Measurements from ENCODE around the gene SLC9A9.
"Not testable (repeated sequence)": the region's sequence is repeated elsewhere in the genome, so short reads cannot be mapped to it uniquely, and the experiment has no call there.

SLC9A9 gene

GRCh38 chr3:143873553-143873952, 25.3 kb upstream of the SLC9A9 start:
- not testable (repeated sequence) for H3K4me3 ChIP-seq (ENCODE audit: low read depth in 1 of 2, low read length in 2 of 2); H3K36me3 ChIP-seq (ENCODE audit: control insufficient read depth in 1 of 2, insufficient read depth in 2 of 2, low read length in 2 of 2); H3K4me1 ChIP-seq (ENCODE audit: control insufficient read depth in 1 of 2, insufficient read depth in 2 of 2, low read length in 2 of 2)

DNA sequence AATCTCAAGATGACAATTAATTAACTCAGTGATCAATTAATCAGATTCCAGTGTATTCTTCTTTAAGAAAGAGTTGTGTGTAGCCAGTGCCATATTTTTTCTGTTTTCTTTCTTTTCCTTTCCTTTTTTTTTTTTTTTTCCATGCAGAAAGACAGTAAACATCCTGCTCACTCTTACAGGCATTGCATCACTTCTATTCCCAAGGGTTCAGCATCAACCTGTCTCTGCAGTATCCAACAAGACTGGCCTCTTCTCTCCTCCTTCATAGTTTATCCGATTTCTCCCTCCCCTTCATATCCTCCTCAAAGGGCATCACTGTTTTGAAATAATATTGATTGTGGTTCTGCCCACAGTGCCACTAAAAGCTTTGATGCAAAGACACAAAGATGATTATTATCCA, 17.0 kb upstream of the SLC9A9 start:
- Histone ChIP-seq H3K9me3 (ENCODE audit: control insufficient read depth in 1 of 2, low read length in 2 of 2) (no peaks in the 10 kb centered on the region), H3K4me1 (ENCODE audit: control insufficient read depth in 1 of 2, insufficient read depth in 2 of 2, low read length in 2 of 2) (no peaks in the 10 kb centered on the region), H3K36me3 (ENCODE audit: control insufficient read depth in 1 of 2, insufficient read depth in 2 of 2, low read length in 2 of 2) (no peaks in the 10 kb centered on the region), H3K27me3 (ENCODE audit: low read depth, low read length) (no peaks in the 10 kb centered on the region), H3K4me3 (ENCODE audit: low read depth in 1 of 2, low read length in 2 of 2) (no peak overlapping the region), H3K27ac (ENCODE audit: low read length) (no peak overlapping the region)

More at GRCh38 chr3:143873553-143873952, 25.3 kb upstream of the SLC9A9 start:
- not testable (repeated sequence) for H3K27me3 ChIP-seq (ENCODE audit: low read depth, low read length); H3K9me3 ChIP-seq (ENCODE audit: control insufficient read depth in 1 of 2, low read length in 2 of 2); H3K27ac ChIP-seq (ENCODE audit: low read length)

DNA sequence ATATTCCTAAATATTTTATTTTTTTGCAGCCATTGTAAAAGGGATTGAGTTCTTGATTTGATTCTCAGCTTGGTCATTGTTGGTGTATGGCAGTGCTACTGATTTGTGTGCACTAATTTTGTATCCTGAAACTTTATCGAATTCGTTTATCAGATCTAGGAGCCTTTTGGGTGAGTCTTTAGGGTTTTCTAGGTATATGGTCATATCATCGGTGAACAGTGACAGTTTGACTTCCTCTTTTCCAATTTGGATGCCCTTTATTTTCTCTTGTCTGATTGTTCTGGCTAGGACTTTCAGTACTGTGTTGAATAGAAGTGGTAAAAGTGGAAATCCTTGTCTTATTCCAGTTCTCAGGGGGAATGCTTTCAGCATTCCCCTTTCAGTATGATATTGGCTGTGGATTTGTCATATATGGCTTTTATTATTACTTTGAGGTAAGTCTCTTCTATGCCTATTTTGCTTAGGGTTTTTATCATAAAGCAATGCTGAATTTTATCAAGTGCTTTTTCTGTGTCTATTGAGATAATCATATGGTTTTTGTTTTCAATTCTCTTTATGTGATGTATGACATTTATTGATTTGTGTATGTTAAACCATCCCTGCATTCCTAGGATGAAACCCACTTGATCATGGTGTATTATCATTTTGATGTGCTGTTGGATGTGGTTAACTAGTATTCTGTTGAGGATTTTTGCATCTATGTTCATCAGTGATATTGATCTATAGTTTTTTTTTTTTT, 11.4 kb upstream of the SLC9A9 start:
- H3K36me3 ChIP-seq (ENCODE audit: control insufficient read depth in 1 of 2, insufficient read depth in 2 of 2, low read length in 2 of 2): no peaks in the 10 kb centered on the region
- no peak overlapping the region for H3K4me3 ChIP-seq (ENCODE audit: low read depth in 1 of 2, low read length in 2 of 2)
- no peak overlapping the region for H3K27ac ChIP-seq (ENCODE audit: low read length)
- no peaks in the 10 kb centered on the region for H3K9me3 ChIP-seq (ENCODE audit: control insufficient read depth in 1 of 2, low read length in 2 of 2)
- no peaks in the 10 kb centered on the region for H3K27me3 ChIP-seq (ENCODE audit: low read depth, low read length)
- no peaks in the 10 kb centered on the region for H3K4me1 ChIP-seq (ENCODE audit: control insufficient read depth in 1 of 2, insufficient read depth in 2 of 2, low read length in 2 of 2)

DNA sequence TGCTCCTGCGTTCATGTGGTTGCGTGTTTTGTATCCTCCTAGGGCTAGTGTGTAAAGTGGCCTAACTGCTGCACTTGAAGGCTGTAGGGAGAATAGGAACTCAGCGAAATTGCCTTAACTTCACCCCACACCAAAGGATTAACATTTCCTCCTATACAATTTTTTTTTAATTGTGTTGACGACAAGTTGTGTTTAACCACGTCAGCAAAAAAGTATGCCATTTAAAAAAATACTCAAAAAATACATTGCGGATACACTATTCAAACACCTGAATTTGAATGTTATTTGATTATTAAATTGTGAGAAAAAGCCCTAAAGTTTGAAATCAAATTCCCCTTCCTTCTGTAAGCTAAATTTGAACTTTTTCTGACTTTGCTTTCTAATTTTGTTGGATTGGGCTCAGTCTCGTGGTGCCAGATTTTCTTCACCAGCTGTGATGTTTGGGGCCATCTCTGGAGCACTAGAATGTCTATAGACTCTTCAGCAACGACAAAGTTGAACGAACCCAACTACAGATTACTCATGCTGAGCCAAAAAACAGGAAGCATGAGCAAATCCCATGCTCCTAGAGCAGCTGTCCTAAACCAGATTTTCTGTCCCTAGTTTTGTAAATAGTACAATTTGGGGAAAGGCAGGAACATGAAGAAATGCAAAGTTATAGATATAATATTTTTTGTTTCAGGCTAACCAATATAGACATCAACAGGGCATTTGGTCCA, 8.1 kb upstream of the SLC9A9 start:
- Histone ChIP-seq H3K36me3 (ENCODE audit: control insufficient read depth in 1 of 2, insufficient read depth in 2 of 2, low read length in 2 of 2) (no peaks in the 10 kb centered on the region), H3K4me3 (ENCODE audit: low read depth in 1 of 2, low read length in 2 of 2) (no peak overlapping the region), H3K27ac (ENCODE audit: low read length) (no peak overlapping the region), H3K27me3 (ENCODE audit: low read depth, low read length) (no peaks in the 10 kb centered on the region), H3K4me1 (ENCODE audit: control insufficient read depth in 1 of 2, insufficient read depth in 2 of 2, low read length in 2 of 2) (no peaks in the 10 kb centered on the region), H3K9me3 (ENCODE audit: control insufficient read depth in 1 of 2, low read length in 2 of 2) (no peaks in the 10 kb centered on the region)

DNA sequence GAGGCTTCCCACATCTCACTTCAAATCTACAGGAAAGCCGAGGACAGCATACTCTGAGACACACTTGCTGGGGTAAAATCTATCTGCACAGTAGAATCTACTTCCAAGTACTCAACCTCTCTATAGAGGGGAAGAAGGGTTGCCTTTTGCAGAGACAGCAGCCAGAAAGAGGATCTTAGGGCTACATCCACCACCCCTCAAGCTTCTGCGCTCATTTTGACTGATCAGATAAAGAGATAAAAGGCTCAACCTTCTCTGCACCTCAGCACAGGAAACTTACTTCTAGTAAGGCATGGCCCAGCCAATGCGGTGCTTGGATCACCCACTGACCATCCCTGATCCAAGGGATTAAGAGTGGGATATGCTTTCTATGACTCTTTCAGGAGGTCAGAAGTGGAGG, 6.9 kb upstream of the SLC9A9 start:
- Histone ChIP-seq H3K4me1 (ENCODE audit: control insufficient read depth in 1 of 2, insufficient read depth in 2 of 2, low read length in 2 of 2) (no peaks in the 10 kb centered on the region), H3K27ac (ENCODE audit: low read length) (no peak overlapping the region), H3K36me3 (ENCODE audit: control insufficient read depth in 1 of 2, insufficient read depth in 2 of 2, low read length in 2 of 2) (no peaks in the 10 kb centered on the region), H3K4me3 (ENCODE audit: low read depth in 1 of 2, low read length in 2 of 2) (no peak overlapping the region), H3K27me3 (ENCODE audit: low read depth, low read length) (no peaks in the 10 kb centered on the region), H3K9me3 (ENCODE audit: control insufficient read depth in 1 of 2, low read length in 2 of 2) (no peaks in the 10 kb centered on the region)

DNA sequence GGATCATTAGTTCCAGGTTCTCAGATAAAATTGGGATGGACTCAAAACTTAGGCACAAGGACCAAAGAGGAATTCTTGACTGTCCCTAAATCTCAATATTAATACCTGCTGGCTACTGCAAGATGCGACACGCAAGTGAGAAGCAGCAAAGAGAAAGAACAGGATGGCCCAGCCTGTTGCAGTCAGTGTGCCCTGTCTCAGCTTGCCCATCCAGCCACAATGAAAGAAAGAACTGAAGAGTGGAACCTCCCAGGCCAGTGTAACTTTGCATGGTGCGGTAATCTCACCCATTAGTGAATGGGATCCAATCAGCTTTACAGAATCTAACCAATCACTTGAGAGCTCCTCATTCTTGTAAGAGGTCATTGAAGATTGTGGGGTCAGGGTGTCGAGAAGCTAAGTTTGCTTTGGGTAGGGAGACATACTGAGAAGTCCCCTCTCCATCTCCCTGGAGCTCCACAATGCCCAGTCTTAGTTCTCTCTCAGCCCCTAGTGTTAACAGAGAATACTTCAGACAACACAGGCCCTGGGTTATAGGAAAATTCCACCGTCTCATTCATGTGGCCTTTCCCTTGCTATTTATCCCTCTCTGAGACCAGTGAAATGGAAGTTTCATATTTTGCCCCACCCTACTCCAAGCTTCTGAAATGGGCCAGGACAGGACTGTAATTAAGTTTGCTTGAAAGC, 3.2 kb upstream of the SLC9A9 start:
- Histone ChIP-seq H3K4me1 (ENCODE audit: control insufficient read depth in 1 of 2, insufficient read depth in 2 of 2, low read length in 2 of 2) (peaks cover 4 to 7% of the 10 kb centered on the region in 2 donors), H3K27ac (ENCODE audit: low read length) (no peak overlapping the region), H3K27me3 (ENCODE audit: low read depth, low read length) (no peaks in the 10 kb centered on the region), H3K36me3 (ENCODE audit: control insufficient read depth in 1 of 2, insufficient read depth in 2 of 2, low read length in 2 of 2) (no peaks in the 10 kb centered on the region), H3K9me3 (ENCODE audit: control insufficient read depth in 1 of 2, low read length in 2 of 2) (no peaks in the 10 kb centered on the region), H3K4me3 (ENCODE audit: low read depth in 1 of 2, low read length in 2 of 2) (no peak overlapping the region)

DNA sequence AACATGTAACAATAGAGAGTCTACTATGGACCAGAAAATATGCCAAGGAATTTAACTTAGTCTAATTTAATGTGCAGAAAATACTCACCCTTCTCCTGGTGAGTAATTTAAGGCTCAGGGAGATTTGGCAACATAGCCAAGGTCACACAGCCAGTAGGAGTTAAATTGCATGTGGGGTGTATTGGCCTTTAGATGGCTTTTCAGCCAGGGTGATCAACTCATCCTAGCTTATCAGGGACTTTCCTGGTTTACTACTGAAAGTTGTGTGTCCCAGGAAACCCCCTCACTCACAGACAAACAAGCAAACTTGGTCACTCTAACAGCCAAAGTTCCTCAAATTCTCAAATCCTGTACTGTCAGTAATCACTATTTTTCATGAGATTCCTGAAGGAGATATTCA, 2.6 kb upstream of the SLC9A9 start:
- Histone ChIP-seq H3K4me3 (ENCODE audit: low read depth in 1 of 2, low read length in 2 of 2) (no peak overlapping the region), H3K9me3 (ENCODE audit: control insufficient read depth in 1 of 2, low read length in 2 of 2) (no peaks in the 10 kb centered on the region), H3K27ac (ENCODE audit: low read length) (no peak overlapping the region), H3K36me3 (ENCODE audit: control insufficient read depth in 1 of 2, insufficient read depth in 2 of 2, low read length in 2 of 2) (no peaks in the 10 kb centered on the region), H3K27me3 (ENCODE audit: low read depth, low read length) (no peaks in the 10 kb centered on the region), H3K4me1 (ENCODE audit: control insufficient read depth in 1 of 2, insufficient read depth in 2 of 2, low read length in 2 of 2) (peaks cover 4 to 7% of the 10 kb centered on the region in 2 donors)

- Histone ChIP-seq H3K4me1 (ENCODE audit: control insufficient read depth in 1 of 2, insufficient read depth in 2 of 2, low read length in 2 of 2) (peaks cover 4 to 7% of the 10 kb centered on the region in 2 donors), H3K27ac (ENCODE audit: low read length) (no peak overlapping the region)
Measured at GRCh38 chr3:143849854-143850549, 1.7 kb upstream of the SLC9A9 start.

DNA sequence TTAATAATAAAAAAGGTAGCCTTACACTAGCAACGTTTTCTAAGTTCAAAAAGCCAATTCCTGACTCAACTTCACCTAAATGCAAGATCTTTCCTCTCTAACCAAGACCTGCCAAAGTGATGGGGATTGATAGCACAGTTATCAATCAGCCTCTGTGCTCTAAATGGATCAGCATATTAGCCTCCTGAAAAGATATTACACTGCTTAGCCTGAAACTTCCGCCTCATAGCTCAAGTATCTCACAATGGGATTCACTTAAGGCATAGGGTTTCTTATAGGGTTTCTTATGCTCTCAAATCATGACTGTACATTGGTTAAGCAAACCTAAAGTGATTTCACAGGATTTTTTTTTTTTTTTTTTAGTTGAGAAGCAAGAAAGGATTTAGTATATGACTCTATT, 436 bp upstream of the SLC9A9 start:
- peaks cover 4 to 7% of the 10 kb centered on the region in 2 donors for H3K4me1 ChIP-seq (ENCODE audit: control insufficient read depth in 1 of 2, insufficient read depth in 2 of 2, low read length in 2 of 2)
- H3K27ac ChIP-seq (ENCODE audit: low read length): peak overlapping the region; percentile 22
- no peaks in the 10 kb centered on the region for H3K36me3 ChIP-seq (ENCODE audit: control insufficient read depth in 1 of 2, insufficient read depth in 2 of 2, low read length in 2 of 2)
- no peaks in the 10 kb centered on the region for H3K9me3 ChIP-seq (ENCODE audit: control insufficient read depth in 1 of 2, low read length in 2 of 2)
- peak overlapping the region; percentile 75 to 94 for H3K4me3 ChIP-seq (ENCODE audit: low read depth in 1 of 2, low read length in 2 of 2)
- no peaks in the 10 kb centered on the region for H3K27me3 ChIP-seq (ENCODE audit: low read depth, low read length)

More at GRCh38 chr3:143849854-143850549, 1.7 kb upstream of the SLC9A9 start:
- Histone ChIP-seq H3K36me3 (ENCODE audit: control insufficient read depth in 1 of 2, insufficient read depth in 2 of 2, low read length in 2 of 2) (no peaks in the 10 kb centered on the region), H3K9me3 (ENCODE audit: control insufficient read depth in 1 of 2, low read length in 2 of 2) (no peaks in the 10 kb centered on the region), H3K27me3 (ENCODE audit: low read depth, low read length) (no peaks in the 10 kb centered on the region), H3K4me3 (ENCODE audit: low read depth in 1 of 2, low read length in 2 of 2) (no peak overlapping the region)

GRCh38 chr3:143843587-143843986, 4.7 kb downstream of the SLC9A9 start:
- Histone ChIP-seq H3K9me3 (ENCODE audit: control insufficient read depth in 1 of 2, low read length in 2 of 2) (no peaks in the 10 kb centered on the region), H3K36me3 (ENCODE audit: control insufficient read depth in 1 of 2, insufficient read depth in 2 of 2, low read length in 2 of 2) (no peaks in the 10 kb centered on the region), H3K27ac (ENCODE audit: low read length) (no peak overlapping the region), H3K4me1 (ENCODE audit: control insufficient read depth in 1 of 2, insufficient read depth in 2 of 2, low read length in 2 of 2) (peaks cover 1 to 21% of the 10 kb centered on the region in 2 donors), H3K27me3 (ENCODE audit: low read depth, low read length) (no peaks in the 10 kb centered on the region), H3K4me3 (ENCODE audit: low read depth in 1 of 2, low read length in 2 of 2) (no peak overlapping the region)

DNA sequence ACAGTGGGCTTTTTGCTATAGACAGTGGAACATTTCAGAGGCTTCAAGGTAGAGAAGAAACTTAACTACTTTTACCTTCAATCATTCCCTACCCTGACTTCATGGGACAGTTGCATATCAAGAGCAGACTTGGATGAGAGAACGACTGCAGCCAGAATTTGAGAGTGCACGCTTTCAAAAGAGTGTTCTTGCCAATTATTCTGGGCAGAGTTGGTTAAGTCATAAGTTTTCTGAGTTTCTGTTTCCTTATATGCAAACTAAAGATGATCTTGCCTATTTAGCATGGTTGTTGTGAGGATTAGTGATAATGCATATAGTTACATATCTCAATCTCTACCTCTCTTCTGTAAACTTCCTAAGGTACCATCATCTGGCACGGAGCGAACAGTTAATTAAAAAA, 7.6 kb downstream of the SLC9A9 start:
- no peak overlapping the region for H3K27ac ChIP-seq (ENCODE audit: low read length)
- H3K27me3 ChIP-seq (ENCODE audit: low read depth, low read length): no peaks in the 10 kb centered on the region
- peaks cover 0 to 14% of the 10 kb centered on the region in 2 donors for H3K4me1 ChIP-seq (ENCODE audit: control insufficient read depth in 1 of 2, insufficient read depth in 2 of 2, low read length in 2 of 2)
- H3K36me3 ChIP-seq (ENCODE audit: control insufficient read depth in 1 of 2, insufficient read depth in 2 of 2, low read length in 2 of 2): no peaks in the 10 kb centered on the region
- no peaks in the 10 kb centered on the region for H3K9me3 ChIP-seq (ENCODE audit: control insufficient read depth in 1 of 2, low read length in 2 of 2)
- H3K4me3 ChIP-seq (ENCODE audit: low read depth in 1 of 2, low read length in 2 of 2): no peak overlapping the region
